22Rv1 (cell line): ENCODE results near the gene CAMK2D.

ENCODE experiments used
- H3K27ac ChIP-seq: fragments of 450-650 bp; 2 replicates; pipeline ENCODE4 v1.5.1; 2017
- ZFX ChIP-seq: fragments of 450-650 bp; IDR thresholded peaks from 2 replicates; pipeline ENCODE4 v1.6.1; 2017; ENCODE audit warnings: antibody characterized with exemption, borderline replicate concordance
- TF ChIP-seq, protein P1 (sequence below): fragments of 450-650 bp; IDR thresholded peaks from 2 replicates; pipeline ENCODE4 v1.5.1; 2017; ENCODE audit warnings: mild to moderate bottlenecking

CAMK2D gene

DNA sequence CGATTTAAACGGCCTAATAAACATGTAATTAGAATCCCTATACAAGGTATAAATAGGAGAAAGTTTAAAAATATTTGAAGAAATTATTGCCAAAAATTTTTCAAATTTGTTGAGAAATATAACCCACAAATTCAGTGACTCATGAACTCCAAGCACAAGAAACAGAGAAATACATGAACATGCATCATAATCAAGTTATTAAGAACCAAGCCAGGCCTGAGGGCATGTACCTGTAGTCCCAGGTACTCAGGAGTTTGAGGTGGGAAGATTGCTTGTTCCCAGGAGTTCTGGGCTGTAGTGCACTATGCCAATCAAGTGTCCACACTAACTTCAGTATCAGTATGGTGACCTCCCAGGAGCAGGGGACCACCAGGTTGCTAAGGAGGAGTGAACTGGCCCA lies 341.9 kb downstream of the CAMK2D start:
- TF ChIP-seq ZFX: no peak
- TF ChIP-seq, protein P1, sequence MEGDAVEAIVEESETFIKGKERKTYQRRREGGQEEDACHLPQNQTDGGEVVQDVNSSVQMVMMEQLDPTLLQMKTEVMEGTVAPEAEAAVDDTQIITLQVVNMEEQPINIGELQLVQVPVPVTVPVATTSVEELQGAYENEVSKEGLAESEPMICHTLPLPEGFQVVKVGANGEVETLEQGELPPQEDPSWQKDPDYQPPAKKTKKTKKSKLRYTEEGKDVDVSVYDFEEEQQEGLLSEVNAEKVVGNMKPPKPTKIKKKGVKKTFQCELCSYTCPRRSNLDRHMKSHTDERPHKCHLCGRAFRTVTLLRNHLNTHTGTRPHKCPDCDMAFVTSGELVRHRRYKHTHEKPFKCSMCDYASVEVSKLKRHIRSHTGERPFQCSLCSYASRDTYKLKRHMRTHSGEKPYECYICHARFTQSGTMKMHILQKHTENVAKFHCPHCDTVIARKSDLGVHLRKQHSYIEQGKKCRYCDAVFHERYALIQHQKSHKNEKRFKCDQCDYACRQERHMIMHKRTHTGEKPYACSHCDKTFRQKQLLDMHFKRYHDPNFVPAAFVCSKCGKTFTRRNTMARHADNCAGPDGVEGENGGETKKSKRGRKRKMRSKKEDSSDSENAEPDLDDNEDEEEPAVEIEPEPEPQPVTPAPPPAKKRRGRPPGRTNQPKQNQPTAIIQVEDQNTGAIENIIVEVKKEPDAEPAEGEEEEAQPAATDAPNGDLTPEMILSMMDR: no peak
- H3K27ac ChIP-seq: no peak overlapping the region

DNA sequence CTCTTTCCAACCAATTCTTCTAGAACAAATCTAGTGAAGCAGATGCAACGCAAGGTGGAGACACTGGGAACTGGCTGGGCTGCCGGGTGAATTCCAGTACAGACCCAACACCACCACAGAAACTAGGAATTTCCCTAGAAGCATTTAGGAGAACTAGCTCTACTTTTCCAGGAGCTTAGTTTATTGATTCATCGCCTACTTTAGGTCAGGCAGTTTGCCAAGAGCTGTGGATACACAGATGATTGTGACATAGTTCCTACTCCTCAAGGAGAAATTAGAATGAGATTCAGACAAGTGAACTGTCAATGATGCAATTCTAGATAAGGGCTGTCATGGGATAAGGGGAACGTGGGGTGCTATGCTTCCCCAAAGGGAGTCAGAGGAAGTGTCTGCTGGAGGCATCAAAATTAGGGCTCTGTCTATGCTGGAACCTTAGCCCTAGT lies 350.0 kb downstream of the CAMK2D start:
- TF ChIP-seq, protein P1: no peak
- TF ChIP-seq ZFX: no peak
- no peak overlapping the region for H3K27ac ChIP-seq

DNA sequence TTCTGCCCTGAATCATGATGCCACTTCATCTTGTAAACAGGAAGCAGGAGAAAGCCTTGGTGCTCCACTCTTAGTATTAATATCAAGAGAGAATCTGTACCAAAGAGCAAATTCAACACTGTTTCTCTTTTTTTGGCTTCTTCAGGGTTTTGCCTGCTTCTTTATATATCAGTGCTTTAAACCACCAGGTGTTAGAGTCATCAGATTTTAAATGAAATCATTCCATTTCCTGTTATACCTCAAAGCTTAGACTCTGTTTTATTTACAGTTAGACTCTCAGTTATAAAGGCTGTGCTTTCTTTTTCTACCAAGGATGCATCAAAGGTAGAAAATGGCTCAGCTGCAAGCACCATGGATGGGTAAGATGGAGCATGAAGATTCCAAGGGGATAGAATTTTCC lies 350.9 kb downstream of the CAMK2D start:
- no peak overlapping the region for H3K27ac ChIP-seq
- TF ChIP-seq, protein P1: no peak
- no peak for TF ChIP-seq ZFX

DNA sequence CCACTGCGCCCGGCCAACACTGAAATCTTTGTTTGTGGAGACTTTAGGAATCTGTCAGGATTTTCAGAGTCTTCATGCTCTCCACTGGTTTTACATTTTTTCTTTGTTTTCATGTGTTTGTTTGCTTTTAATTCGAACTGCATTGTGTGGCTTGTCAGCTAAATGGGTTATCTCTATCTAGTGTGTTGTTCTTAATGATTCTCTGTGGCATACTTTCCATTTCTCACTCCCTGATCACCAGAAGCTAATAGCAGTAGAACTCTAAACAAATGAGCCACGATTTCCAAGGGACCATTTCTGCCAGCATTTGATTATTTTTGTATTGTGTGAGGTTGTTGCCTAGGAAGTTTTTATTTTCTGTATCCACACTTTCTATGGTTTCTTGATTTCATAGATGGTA lies 352.4 kb downstream of the CAMK2D start:
- TF ChIP-seq, protein P1: no peak
- H3K27ac ChIP-seq: no peak overlapping the region

DNA sequence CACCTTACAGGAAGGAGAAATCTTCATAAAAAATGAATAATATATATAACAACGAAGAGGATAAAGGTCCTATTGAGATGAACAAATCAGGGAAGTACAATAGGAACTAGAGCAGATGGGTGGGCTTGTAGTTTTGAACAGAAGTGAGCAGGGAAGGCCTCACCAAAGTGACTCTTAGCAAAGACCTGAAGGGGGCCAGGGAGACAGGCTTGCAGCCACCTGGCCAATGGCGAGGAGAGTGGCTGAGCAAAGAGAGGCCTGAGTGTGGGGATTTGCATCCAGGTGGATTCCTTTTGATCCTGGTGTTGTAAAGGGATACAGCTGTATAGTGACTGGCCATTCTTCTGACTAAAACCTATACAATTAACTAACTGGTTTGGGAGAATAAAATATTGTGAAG lies 354.1 kb downstream of the CAMK2D start:
- no peak overlapping the region for H3K27ac ChIP-seq
- TF ChIP-seq, protein P1: no peak
- no peak for TF ChIP-seq ZFX

DNA sequence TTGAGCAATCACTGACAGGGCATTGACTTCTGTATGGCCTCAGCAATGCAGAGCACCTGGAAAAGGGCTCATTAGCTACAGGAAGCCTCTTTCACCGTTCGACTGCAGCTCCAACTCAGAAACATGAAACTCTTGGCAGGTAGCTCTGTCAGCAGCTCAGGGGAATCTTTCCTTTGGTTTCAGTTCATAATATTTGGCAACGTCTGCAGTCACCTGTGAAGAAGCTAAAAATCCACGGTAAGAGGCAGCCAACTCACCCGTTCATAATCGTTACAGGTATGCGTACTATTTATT lies 354.9 kb downstream of the CAMK2D start:
- no peak for TF ChIP-seq ZFX
- TF ChIP-seq, protein P1: no peak
- no peak overlapping the region for H3K27ac ChIP-seq

DNA sequence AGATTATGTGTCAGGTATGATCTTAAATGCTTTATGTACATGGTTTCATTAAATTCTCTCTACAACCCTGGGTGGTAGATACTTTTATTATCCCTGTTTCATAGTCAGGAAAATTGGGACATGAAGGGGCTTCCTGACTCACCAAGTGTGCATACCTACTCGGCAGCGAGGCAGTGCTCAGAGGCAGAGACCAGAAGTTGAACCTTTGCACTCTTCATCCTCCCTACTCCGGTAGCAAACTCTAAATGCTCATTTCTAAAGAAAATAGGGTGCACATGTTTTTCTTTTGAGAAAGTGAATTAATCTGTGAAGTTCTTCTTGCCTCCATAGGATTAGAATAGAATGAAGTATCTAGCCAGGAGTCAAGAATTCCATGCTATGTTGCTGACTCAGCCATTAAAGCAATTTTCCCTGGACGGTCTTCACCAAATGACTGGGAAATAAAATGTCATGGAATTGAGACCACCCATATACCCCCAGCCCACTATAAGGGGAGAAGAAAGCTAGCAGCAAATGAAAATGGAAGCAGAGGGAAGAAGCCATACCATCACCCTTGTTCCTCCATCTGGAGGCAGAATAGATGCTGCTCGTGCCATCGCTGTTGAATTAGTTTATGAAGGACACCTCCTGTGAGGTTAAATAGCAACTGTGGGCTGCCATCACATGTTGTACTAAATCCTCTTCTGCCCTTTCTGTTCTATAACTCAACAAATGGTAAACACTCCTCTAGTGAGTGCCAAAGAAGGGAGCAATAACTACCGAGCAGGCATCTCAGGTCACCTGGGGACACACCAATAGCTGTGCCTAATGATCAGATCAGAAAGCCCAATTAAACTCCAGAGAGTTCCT lies 355.4 kb downstream of the CAMK2D start:
- TF ChIP-seq ZFX: no peak
- TF ChIP-seq, protein P1: no peak
- H3K27ac ChIP-seq: no peak overlapping the region
